ENCODE results near the gene MOV10. TPM values are rescaled to one million over a fixed set of nuclear protein-coding genes. Genes with fewer than 3 reads are reported as not detected.

Gene MOV10
- total and polyA plus RNA-seq, 2 of the 13 experiments (the other 11 are each of a cell fraction or from before 2014, with no cell fraction given), result 56.4 to 58.2 TPM

DNA sequence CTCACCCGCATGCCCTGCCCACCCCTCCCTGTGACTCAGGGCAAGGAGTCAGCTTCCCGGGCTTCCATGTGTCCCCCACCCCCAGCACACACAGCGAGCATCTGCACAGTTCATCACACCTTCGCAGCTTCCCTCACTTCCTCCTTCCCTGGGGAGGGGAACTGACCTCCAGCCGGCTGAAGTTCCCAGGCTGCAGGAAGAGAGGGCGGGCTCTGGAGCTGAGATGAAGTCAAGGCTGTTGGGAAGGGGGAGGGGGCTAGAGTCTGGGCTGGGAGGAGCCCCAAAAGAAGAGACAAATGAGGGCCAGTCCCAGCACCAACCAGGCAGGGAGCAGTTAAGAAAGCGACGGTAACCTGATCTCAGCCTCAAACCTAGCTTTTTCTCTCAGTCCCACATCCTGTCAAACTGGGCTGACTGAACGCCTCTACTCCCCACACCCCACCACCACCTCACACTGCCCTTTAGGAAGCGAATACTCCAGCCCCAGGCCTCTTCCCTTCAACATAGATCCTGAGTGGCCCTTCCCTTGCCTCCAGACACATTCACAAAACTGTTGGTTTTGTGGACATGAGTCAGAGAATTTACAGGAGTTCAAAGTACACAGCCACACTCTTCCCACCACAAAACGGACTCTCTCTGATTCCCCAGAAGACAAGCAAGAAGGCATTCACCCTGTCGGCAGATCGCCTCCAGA is 30.6 kb downstream of the MOV10 start (continued):
- TF ChIP-seq ZNF556 (CRISPR knock-in tag; IDR thresholded peaks at IDR 0.05; ENCODE audit: borderline replicate concordance) (no peak), HIVEP1 (CRISPR knock-in tag; IDR thresholded peaks at IDR 0.05) (0 out of 2 replicates have a peak, but pooled peaks have one; percentile 63), ZNF546 (CRISPR knock-in tag; conservative IDR thresholded peaks at IDR 0.05) (no peak), BRD4 (CRISPR knock-in tag; IDR thresholded peaks at IDR 0.05) (no peak; the same call in 1 of the 2 replicates), ZNF558 (CRISPR knock-in tag; IDR thresholded peaks at IDR 0.05; ENCODE audit: borderline replicate concordance) (no peak), ZNF766 (CRISPR knock-in tag; IDR thresholded peaks at IDR 0.05; ENCODE audit: borderline replicate concordance) (0 out of 2 replicates have a peak, but pooled peaks have one; percentile 16), CHD2 (IDR thresholded peaks at IDR 0.05; ENCODE audit: low read depth, low read length) (no peak), GATAD2A (CRISPR knock-in tag; IDR thresholded peaks at IDR 0.05) (peak; percentile 9), ZNF777 (CRISPR knock-in tag; IDR thresholded peaks at IDR 0.05) (no peak), AKAP8 (CRISPR knock-in tag; IDR thresholded peaks at IDR 0.05) (0 out of 2 replicates have a peak, but pooled peaks have one; percentile 20), ZSCAN29 (CRISPR knock-in tag; conservative IDR thresholded peaks at IDR 0.05) (0 out of 2 replicates have a peak, but pooled peaks have one; percentile 51), ZNF768 (CRISPR knock-in tag; IDR thresholded peaks at IDR 0.05) (no peak), ZNF792 (CRISPR knock-in tag; IDR thresholded peaks at IDR 0.05) (no peak; the same call in 1 of the 2 replicates), GATAD1 (CRISPR knock-in tag; IDR thresholded peaks at IDR 0.05) (peak; percentile 16; the same call in 1 of the 2 replicates), HNF4A (CRISPR knock-in tag; IDR thresholded peaks at IDR 0.05) (peak; percentile 85), ZNF543 (CRISPR knock-in tag; IDR thresholded peaks at IDR 0.05) (0 out of 2 replicates have a peak, but pooled peaks have one; percentile 37), FOXJ3 (CRISPR knock-in tag; IDR thresholded peaks at IDR 0.05; ENCODE audit: borderline replicate concordance) (no peak), HOXA5 (CRISPR knock-in tag; IDR thresholded peaks at IDR 0.05) (no peak; the same call in 1 of the 2 replicates)
- TF ChIP-seq, protein P1, sequence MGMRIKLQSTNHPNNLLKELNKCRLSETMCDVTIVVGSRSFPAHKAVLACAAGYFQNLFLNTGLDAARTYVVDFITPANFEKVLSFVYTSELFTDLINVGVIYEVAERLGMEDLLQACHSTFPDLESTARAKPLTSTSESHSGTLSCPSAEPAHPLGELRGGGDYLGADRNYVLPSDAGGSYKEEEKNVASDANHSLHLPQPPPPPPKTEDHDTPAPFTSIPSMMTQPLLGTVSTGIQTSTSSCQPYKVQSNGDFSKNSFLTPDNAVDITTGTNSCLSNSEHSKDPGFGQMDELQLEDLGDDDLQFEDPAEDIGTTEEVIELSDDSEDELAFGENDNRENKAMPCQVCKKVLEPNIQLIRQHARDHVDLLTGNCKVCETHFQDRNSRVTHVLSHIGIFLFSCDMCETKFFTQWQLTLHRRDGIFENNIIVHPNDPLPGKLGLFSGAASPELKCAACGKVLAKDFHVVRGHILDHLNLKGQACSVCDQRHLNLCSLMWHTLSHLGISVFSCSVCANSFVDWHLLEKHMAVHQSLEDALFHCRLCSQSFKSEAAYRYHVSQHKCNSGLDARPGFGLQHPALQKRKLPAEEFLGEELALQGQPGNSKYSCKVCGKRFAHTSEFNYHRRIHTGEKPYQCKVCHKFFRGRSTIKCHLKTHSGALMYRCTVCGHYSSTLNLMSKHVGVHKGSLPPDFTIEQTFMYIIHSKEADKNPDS (CRISPR knock-in tag; IDR thresholded peaks at IDR 0.05), result no peak
- TF ChIP-seq, protein P2, sequence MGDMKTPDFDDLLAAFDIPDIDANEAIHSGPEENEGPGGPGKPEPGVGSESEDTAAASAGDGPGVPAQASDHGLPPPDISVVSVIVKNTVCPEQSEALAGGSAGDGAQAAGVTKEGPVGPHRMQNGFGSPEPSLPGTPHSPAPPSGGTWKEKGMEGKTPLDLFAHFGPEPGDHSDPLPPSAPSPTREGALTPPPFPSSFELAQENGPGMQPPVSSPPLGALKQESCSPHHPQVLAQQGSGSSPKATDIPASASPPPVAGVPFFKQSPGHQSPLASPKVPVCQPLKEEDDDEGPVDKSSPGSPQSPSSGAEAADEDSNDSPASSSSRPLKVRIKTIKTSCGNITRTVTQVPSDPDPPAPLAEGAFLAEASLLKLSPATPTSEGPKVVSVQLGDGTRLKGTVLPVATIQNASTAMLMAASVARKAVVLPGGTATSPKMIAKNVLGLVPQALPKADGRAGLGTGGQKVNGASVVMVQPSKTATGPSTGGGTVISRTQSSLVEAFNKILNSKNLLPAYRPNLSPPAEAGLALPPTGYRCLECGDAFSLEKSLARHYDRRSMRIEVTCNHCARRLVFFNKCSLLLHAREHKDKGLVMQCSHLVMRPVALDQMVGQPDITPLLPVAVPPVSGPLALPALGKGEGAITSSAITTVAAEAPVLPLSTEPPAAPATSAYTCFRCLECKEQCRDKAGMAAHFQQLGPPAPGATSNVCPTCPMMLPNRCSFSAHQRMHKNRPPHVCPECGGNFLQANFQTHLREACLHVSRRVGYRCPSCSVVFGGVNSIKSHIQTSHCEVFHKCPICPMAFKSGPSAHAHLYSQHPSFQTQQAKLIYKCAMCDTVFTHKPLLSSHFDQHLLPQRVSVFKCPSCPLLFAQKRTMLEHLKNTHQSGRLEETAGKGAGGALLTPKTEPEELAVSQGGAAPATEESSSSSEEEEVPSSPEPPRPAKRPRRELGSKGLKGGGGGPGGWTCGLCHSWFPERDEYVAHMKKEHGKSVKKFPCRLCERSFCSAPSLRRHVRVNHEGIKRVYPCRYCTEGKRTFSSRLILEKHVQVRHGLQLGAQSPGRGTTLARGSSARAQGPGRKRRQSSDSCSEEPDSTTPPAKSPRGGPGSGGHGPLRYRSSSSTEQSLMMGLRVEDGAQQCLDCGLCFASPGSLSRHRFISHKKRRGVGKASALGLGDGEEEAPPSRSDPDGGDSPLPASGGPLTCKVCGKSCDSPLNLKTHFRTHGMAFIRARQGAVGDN (CRISPR knock-in tag; IDR thresholded peaks at IDR 0.05), result peak; percentile 94
- TF ChIP-seq, protein P3, sequence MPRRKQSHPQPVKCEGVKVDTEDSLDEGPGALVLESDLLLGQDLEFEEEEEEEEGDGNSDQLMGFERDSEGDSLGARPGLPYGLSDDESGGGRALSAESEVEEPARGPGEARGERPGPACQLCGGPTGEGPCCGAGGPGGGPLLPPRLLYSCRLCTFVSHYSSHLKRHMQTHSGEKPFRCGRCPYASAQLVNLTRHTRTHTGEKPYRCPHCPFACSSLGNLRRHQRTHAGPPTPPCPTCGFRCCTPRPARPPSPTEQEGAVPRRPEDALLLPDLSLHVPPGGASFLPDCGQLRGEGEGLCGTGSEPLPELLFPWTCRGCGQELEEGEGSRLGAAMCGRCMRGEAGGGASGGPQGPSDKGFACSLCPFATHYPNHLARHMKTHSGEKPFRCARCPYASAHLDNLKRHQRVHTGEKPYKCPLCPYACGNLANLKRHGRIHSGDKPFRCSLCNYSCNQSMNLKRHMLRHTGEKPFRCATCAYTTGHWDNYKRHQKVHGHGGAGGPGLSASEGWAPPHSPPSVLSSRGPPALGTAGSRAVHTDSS (CRISPR knock-in tag; conservative IDR thresholded peaks at IDR 0.05), result no peak
- TF ChIP-seq, protein P4, sequence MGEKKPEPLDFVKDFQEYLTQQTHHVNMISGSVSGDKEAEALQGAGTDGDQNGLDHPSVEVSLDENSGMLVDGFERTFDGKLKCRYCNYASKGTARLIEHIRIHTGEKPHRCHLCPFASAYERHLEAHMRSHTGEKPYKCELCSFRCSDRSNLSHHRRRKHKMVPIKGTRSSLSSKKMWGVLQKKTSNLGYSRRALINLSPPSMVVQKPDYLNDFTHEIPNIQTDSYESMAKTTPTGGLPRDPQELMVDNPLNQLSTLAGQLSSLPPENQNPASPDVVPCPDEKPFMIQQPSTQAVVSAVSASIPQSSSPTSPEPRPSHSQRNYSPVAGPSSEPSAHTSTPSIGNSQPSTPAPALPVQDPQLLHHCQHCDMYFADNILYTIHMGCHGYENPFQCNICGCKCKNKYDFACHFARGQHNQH (CRISPR knock-in tag; IDR thresholded peaks at IDR 0.05), result peak; percentile 14; the same call in 1 of the 2 replicates
